Activated CD8-positive, alpha-beta T cell treated with anti-CD3 and anti-CD28 coated beads, Interleukin-2, amount 10 ng/mL, durations not matched to agents 7 days and 5 days (primary cell): ENCODE measurements around the gene RNASE8. TPM values are rescaled to one million over a fixed set of nuclear protein-coding genes. Genes with fewer than 3 reads are reported as not detected.
A peak's percentile ranks its signal among the peaks of the same experiment; 100 is the strongest.

Source experiments
- ATAC-seq: fragments of 150-1000 bp; cut with Tn5 transposase; one replicate; pipeline ENCODE4 v1.10.0; 2021; ENCODE audit warnings: moderate library complexity
- CTCF ChIA-PET: fragments of 350-600 bp; sonication (Branson Sonifier 250); formaldehyde crosslinking; loops from one replicate; lab custom pipeline; 2021; ENCODE audit warnings: antibody characterized with exemption; lab: Charles Lee
- POLR2A ChIA-PET: fragments of 350-600 bp; sonication (Branson Sonifier 250); formaldehyde crosslinking; loops from one replicate; lab custom pipeline; 2021; ENCODE audit warnings: antibody characterized with exemption; lab: Charles Lee
- DNase-seq: peaks from one replicate; pipeline ENCODE4 v3.0.0-alpha.2; 2020
- H3K27ac Mint-ChIP-seq: one replicate; pipeline ENCODE4 v1.8.0; 2021; ENCODE audit warnings: mild to moderate bottlenecking, mixed read lengths
- H3K27me3 Mint-ChIP-seq: one replicate; pipeline ENCODE4 v1.8.0; 2021; ENCODE audit warnings: low read depth, mixed read lengths
- H3K36me3 Mint-ChIP-seq: one replicate; pipeline ENCODE4 v1.8.0; 2021; ENCODE audit warnings: low read depth, mixed read lengths
- H3K4me1 Mint-ChIP-seq: one replicate; pipeline ENCODE4 v1.8.0; 2021; ENCODE audit warnings: low read depth, mixed read lengths
- H3K4me3 Mint-ChIP-seq: one replicate; pipeline ENCODE4 v1.8.0; 2021; ENCODE audit warnings: mild to moderate bottlenecking, mixed read lengths
- H3K9me3 Mint-ChIP-seq: one replicate; pipeline ENCODE4 v1.8.0; 2022; ENCODE audit warnings: mixed read lengths; ENCODE audit not compliant: insufficient read depth
- total RNA-seq, 2 experiments: library from RNA; stranded (reverse); gene quantifications; one replicate each; pipeline ENCODE4 v1.2.3, GENCODE V29; 2021

Gene RNASE8
- total RNA-seq, 2 experiments from 2014 or later = not detected

GRCh38 chr14:21069388-21070082 is 11.9 kb downstream of the RNASE8 start:
- Mint-ChIP-seq H3K36me3 (no peaks in the 10 kb centered on the region), H3K9me3 (no peaks in the 10 kb centered on the region), H3K4me1 (peaks cover 37% of the 10 kb centered on the region), H3K27me3 (peaks cover 72% of the 10 kb centered on the region), H3K4me3 (peak overlapping the region; percentile 60), H3K27ac (no peak overlapping the region)
- CTCF ChIA-PET = interaction anchor here (1.3 to 5.1 kb wide), 12 partner anchors 9 to 99 kb away, joined by 3 to 140 read pairs (median 26); partner anchors contain the start of gene TMEM253
- DNase-seq (no peak), ATAC-seq (no peak)
- POLR2A ChIA-PET = interaction anchor here (0.8 to 1.4 kb wide), 2 partner anchors 35 to 36 kb away, joined by 3 to 5 read pairs; no protein-coding TSS in a partner anchor

DNA sequence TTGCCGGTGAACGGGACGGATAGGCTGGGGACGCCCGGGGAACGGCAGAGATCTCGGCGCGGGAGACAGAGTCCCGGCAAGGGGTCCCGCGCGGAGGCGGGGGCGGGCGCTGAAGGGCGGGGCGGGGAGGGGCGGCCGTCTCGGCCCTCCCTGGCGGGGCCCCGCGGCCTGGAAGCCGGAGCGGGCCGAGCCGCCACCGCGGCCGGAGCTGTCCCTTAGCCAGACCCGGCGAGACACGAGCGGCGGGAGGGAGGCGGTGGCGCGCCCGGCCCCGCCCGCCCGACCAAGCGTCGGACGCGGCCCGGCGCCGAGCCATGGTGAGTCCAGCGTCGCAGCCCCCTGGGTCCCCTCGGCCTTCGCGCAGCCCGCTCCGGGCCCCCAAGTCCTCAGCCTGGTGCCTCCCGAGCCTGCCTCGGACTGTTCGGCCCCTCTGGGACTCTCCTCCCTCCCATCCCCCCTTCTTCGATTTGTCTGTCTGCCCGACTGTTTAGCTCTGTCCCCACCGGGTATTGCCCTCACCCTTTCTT is 12.5 kb downstream of the RNASE8 start, which contains the start of gene ARHGEF40:
Gene ARHGEF40 (plus strand): TSS at position 222 of the 527 bp plus-strand sequence. CDS start 93 bp downstream, at position 315.
- ATAC-seq (peak; percentile 16), DNase-seq (no peak)
- Mint-ChIP-seq H3K27me3 (peaks cover 69% of the 10 kb centered on the region), H3K9me3 (no peaks in the 10 kb centered on the region), H3K27ac (no peak within 1 kb of the TSS), H3K4me1 (peaks cover 37% of the 10 kb centered on the region), H3K4me3 (peak within 1 kb of the TSS; percentile 68), H3K36me3 (no peaks in the 10 kb centered on the region)
- POLR2A ChIA-PET = interaction anchor here (0.8 to 1.3 kb wide), 2 partner anchors 33 to 36 kb away, joined by 3 read pairs; no protein-coding TSS in a partner anchor
- CTCF ChIA-PET = interaction anchor here (0.9 to 3.4 kb wide), 9 partner anchors 8 to 99 kb away, joined by 3 to 57 read pairs (median 8); partner anchors contain the start of gene TMEM253

- Mint-ChIP-seq H3K27me3 (peaks cover 65% of the 10 kb centered on the region), H3K36me3 (no peaks in the 10 kb centered on the region), H3K4me3 (peak overlapping the region; percentile 68), H3K4me1 (peaks cover 37% of the 10 kb centered on the region), H3K9me3 (no peaks in the 10 kb centered on the region), H3K27ac (no peak overlapping the region)
- ChIA-PET CTCF (interaction anchor here (0.8 to 3.4 kb wide), 10 partner anchors 9 to 100 kb away, joined by 3 to 57 read pairs (median 7); partner anchors contain the start of gene TMEM253), POLR2A (interaction anchor here (0.8 to 1.3 kb wide), 3 partner anchors 17 to 37 kb away, joined by 3 read pairs; no protein-coding TSS in a partner anchor)
- DNase-seq = peak; percentile 32
- peak; percentile 18 for ATAC-seq
These were observed 13.1 kb downstream of the RNASE8 start for GRCh38 chr14:21070610-21071224.

DNA sequence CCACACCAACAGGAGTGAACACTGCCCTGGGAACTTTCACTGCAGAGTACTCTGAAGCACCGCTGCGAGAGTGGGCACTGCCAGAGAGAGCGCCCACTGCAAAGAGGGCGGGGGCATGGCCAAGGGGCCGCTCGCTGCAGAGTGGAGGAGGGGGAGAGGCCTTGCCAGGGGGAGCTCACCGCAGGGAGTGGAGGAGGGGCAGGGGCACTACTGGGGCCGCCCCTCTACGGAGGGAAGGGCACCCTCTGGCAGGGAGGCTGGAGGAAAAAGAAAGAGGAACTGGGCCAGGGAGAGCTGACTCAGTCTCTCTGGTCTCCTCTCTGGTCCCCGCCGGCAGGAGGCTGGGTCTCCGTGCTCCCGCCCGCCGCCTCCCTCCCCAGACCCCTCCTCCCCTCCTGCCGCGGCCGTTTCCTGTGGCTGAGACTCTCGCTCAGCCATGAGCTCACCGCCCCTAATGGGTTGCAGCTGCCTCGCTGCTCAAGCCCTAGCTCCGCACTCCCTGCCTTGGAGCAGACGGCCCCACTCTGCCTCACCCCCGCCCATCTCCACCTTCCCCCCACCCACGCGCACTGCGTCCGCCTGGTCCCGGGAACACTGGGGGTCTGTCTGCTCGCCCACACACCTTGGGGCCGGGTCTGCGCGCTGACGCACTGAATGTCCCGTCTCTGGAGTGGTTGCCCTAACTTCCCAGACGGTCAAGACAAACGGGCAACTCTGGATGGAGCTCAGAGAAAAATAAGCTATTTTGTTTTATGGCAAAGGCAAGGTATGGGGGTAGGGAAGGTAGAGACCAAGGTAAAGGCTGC is 13.8 kb downstream of the RNASE8 start:
- ChIA-PET CTCF (interaction anchor here (0.8 to 3.4 kb wide), 8 partner anchors 11 to 57 kb away, joined by 3 to 57 read pairs (median 16); partner anchors contain the start of gene TMEM253), POLR2A (interaction anchor here (0.8 to 1.3 kb wide), 3 partner anchors 11 to 32 kb away, joined by 3 read pairs; no protein-coding TSS in a partner anchor)
- H3K36me3 Mint-ChIP-seq = no peaks in the 10 kb centered on the region
- DNase-seq (peak; percentile 65), ATAC-seq (peak; percentile 63)
- H3K4me3 Mint-ChIP-seq = peak overlapping the region; percentile 68
- peaks cover 63% of the 10 kb centered on the region for H3K27me3 Mint-ChIP-seq
- no peak overlapping the region for H3K27ac Mint-ChIP-seq
- no peaks in the 10 kb centered on the region for H3K9me3 Mint-ChIP-seq
- peaks cover 37% of the 10 kb centered on the region for H3K4me1 Mint-ChIP-seq

DNA sequence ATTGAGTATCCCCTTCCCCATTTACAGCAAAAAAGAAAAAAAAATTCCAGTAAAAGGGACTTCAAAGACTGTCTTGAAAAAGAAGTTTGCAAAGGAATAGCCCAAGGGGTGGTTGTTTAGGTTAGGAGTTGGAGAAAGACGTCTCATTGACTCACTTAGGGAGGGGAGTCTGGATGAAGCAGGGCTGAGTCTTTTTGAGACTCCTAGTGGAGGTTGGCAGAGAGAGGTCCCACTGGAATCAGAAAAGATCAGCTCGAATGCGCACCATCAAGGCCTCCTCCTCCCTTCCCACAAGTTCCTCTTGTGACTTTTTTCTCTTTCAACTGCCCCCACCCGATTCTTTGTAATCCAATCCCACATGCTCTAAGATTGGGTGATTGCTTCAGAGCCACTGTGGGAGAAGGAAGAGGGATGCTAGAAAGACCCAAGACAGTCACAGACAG is 14.4 kb downstream of the RNASE8 start:
- ChIA-PET POLR2A (interaction anchor here (0.8 kb wide), 1 partner anchor 10 kb away, joined by 3 read pairs; no protein-coding TSS in a partner anchor), CTCF (interaction anchor here (1.9 to 3.4 kb wide), 6 partner anchors 10 to 57 kb away, joined by 5 to 57 read pairs (median 24); partner anchors contain the start of gene TMEM253)
- Mint-ChIP-seq H3K4me3 (no peak overlapping the region), H3K27ac (no peak overlapping the region), H3K36me3 (no peaks in the 10 kb centered on the region), H3K27me3 (peaks cover 58% of the 10 kb centered on the region), H3K9me3 (no peaks in the 10 kb centered on the region), H3K4me1 (peaks cover 37% of the 10 kb centered on the region)
- no peak for ATAC-seq
- DNase-seq = no peak

- H3K4me3 Mint-ChIP-seq = no peak overlapping the region
- no peak for ATAC-seq
- CTCF ChIA-PET = interaction anchor here (0.6 to 3.4 kb wide), 5 partner anchors 15 to 58 kb away, joined by 3 to 57 read pairs (median 23); partner anchors contain the start of gene TMEM253
- no peaks in the 10 kb centered on the region for H3K36me3 Mint-ChIP-seq
- DNase-seq = no peak
- peaks cover 51% of the 10 kb centered on the region for H3K27me3 Mint-ChIP-seq
- POLR2A ChIA-PET = no interaction called here
- H3K9me3 Mint-ChIP-seq = no peaks in the 10 kb centered on the region
- H3K27ac Mint-ChIP-seq = no peak overlapping the region
- H3K4me1 Mint-ChIP-seq = peaks cover 37% of the 10 kb centered on the region
These were observed 15.2 kb downstream of the RNASE8 start for GRCh38 chr14:21072781-21073339.

DNA sequence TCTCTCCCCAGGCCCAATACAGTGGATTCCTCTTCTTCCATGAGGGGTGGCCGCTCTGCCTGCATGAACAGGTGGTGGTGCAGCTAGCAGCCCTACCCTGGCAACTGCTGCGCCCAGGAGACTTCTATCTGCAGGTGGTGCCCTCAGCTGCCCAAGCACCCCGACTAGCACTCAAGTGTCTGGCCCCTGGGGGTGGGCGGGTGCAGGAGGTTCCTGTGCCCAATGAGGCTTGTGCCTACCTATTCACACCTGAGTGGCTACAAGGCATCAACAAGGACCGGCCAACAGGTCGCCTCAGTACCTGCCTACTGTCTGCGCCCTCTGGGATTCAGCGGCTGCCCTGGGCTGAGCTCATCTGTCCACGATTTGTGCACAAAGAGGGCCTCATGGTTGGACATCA is 16.3 kb downstream of the RNASE8 start:
- DNase-seq (no peak), ATAC-seq (no peak)
- Mint-ChIP-seq H3K4me3 (no peak overlapping the region), H3K9me3 (no peaks in the 10 kb centered on the region), H3K36me3 (no peaks in the 10 kb centered on the region), H3K4me1 (peaks cover 32% of the 10 kb centered on the region), H3K27me3 (peaks cover 46% of the 10 kb centered on the region), H3K27ac (no peak overlapping the region)
- ChIA-PET POLR2A (no interaction called here), CTCF (interaction anchor here (0.9 to 2.4 kb wide), 2 partner anchors 30 to 59 kb away, joined by 5 to 8 read pairs; no protein-coding TSS in a partner anchor)

GRCh38 chr14:21074398-21075272 is 17.0 kb downstream of the RNASE8 start:
- ChIA-PET CTCF (interaction anchor here (0.8 to 2.4 kb wide), 4 partner anchors 15 to 60 kb away, joined by 3 to 8 read pairs (median 4); no protein-coding TSS in a partner anchor), POLR2A (no interaction called here)
- no peak for DNase-seq
- H3K27ac Mint-ChIP-seq = no peak overlapping the region
- H3K4me1 Mint-ChIP-seq = peaks cover 25% of the 10 kb centered on the region
- H3K9me3 Mint-ChIP-seq = no peaks in the 10 kb centered on the region
- peaks cover 38% of the 10 kb centered on the region for H3K27me3 Mint-ChIP-seq
- H3K4me3 Mint-ChIP-seq = no peak overlapping the region
- no peaks in the 10 kb centered on the region for H3K36me3 Mint-ChIP-seq
- ATAC-seq = no peak

DNA sequence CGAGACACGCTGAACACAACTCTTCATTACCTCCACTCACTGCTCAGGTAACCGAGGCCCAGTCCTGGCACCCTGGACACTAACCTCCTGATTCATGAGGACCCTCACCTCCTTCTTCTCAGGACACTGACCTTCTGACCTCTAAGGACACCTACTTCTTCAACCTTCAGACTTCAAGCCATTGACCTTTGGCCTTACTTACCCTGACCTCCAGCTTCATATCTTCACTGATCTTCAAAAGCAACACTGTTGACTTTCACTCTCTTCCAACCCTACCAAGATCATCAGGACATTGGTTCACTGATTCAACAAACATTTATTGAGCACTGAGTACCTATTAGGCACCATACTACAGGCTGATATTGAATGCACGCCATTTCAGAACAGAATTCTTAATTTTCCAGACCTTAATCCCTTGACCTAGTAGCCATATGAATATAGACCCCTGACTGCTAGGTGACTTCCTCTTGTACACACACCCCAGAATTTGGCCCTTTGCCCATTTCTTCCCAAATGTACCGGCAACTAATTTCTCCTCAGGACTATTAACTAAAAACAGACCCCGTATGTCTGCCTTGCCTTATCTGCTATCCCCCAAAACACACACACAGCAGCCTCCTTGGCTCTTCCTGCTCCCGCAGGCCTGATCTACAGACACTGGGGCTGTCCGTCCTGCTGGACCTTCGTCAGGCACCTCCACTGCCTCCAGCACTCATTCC is 18.3 kb downstream of the RNASE8 start:
- peaks cover 17% of the 10 kb centered on the region for H3K4me1 Mint-ChIP-seq
- H3K27ac Mint-ChIP-seq = no peak overlapping the region
- DNase-seq (no peak), ATAC-seq (no peak)
- CTCF ChIA-PET = interaction anchor here (1.3 to 3.9 kb wide), 4 partner anchors 8 to 61 kb away, joined by 3 to 20 read pairs (median 6); no protein-coding TSS in a partner anchor
- no peak overlapping the region for H3K4me3 Mint-ChIP-seq
- no peaks in the 10 kb centered on the region for H3K36me3 Mint-ChIP-seq
- POLR2A ChIA-PET = no interaction called here
- peaks cover 30% of the 10 kb centered on the region for H3K27me3 Mint-ChIP-seq
- H3K9me3 Mint-ChIP-seq = no peaks in the 10 kb centered on the region
